Stimulated activated naive CD8-positive, alpha-beta T cell treated with anti-CD3 and anti-CD28 coated beads, Interleukin-15, amount 100 ng/mL, for 72 hours (primary cell): ENCODE data around the gene RC3H2.
"Not testable (repeated sequence)": the region's sequence is repeated elsewhere in the genome, so short reads cannot be mapped to it uniquely, and the experiment has no call there.

Experiments
- ATAC-seq: fragments of 150-1000 bp; cut with Tn5 transposase; 2 replicates; pipeline ENCODE4 v1.10.0; 2021; ENCODE audit warnings: mild to moderate bottlenecking, moderate library complexity
- DNase-seq, 2 donors: peaks; one replicate each; pipeline ENCODE4 v3.0.0; 2021 to 2022
- H3K27ac Mint-ChIP-seq, 2 donors: one replicate each; pipeline ENCODE4 v1.8.0; 2022; ENCODE audit warnings: mild to moderate bottlenecking in 2 of 2, mixed read lengths in 2 of 2, moderate library complexity in 2 of 2
- H3K27me3 Mint-ChIP-seq: one replicate; pipeline ENCODE4 v1.8.0; 2022; ENCODE audit warnings: mixed read lengths
- H3K4me1 Mint-ChIP-seq: one replicate; pipeline ENCODE4 v1.8.0; 2022; ENCODE audit warnings: mild to moderate bottlenecking, mixed read lengths
- H3K4me3 Mint-ChIP-seq, 2 donors: one replicate each; pipeline ENCODE4 v1.8.0; 2022; ENCODE audit warnings: mild to moderate bottlenecking in 2 of 2, mixed read lengths in 2 of 2, moderate library complexity in 1 of 2
- H3K9me3 Mint-ChIP-seq, 2 donors: one replicate each; pipeline ENCODE4 v1.8.0; 2022; ENCODE audit warnings: mixed read lengths in 2 of 2

The RC3H2 gene

GRCh38 chr9:122810306-122810946, 94.7 kb downstream of the RC3H2 start:
- Mint-ChIP-seq H3K9me3 (peaks cover 3 to 12% of the 10 kb centered on the region in 2 donors), H3K27me3 (no peaks in the 10 kb centered on the region), H3K4me3 (no peak overlapping the region), H3K27ac (no peak overlapping the region), H3K4me1 (peaks cover 22% of the 10 kb centered on the region)
- peak; percentile 53 for ATAC-seq
- peak; percentile 64 to 72 for DNase-seq

- not testable (repeated sequence) for H3K4me3 Mint-ChIP-seq, ATAC-seq, DNase-seq, H3K27ac Mint-ChIP-seq, H3K27me3 Mint-ChIP-seq
- Mint-ChIP-seq H3K9me3 (peaks cover 3 to 12% of the 10 kb centered on the region in 2 donors), H3K4me1 (peaks cover 20% of the 10 kb centered on the region)
Observed at GRCh38 chr9:122809261-122809660, 95.9 kb downstream of the RC3H2 start.

GRCh38 chr9:122808141-122808540, 97.0 kb downstream of the RC3H2 start:
- DNase-seq (peak in 1 of 2 donors; percentile 25), ATAC-seq (peak; percentile 59)
- Mint-ChIP-seq H3K9me3 (peaks cover 3 to 12% of the 10 kb centered on the region in 2 donors), H3K4me1 (peaks cover 20% of the 10 kb centered on the region), H3K27me3 (no peaks in the 10 kb centered on the region), H3K4me3 (no peak overlapping the region), H3K27ac (peak overlapping the region in 1 of 2 donors; percentile 35)

GRCh38 chr9:122807271-122807900, 97.8 kb downstream of the RC3H2 start:
- Mint-ChIP-seq H3K27me3 (no peaks in the 10 kb centered on the region), H3K4me1 (peaks cover 20% of the 10 kb centered on the region), H3K27ac (peak overlapping the region in 1 of 2 donors; percentile 75), H3K4me3 (peak overlapping the region in 1 of 2 donors; percentile 10), H3K9me3 (peaks cover 3 to 12% of the 10 kb centered on the region in 2 donors)
- peak; percentile 54 to 84 for DNase-seq
- ATAC-seq: peak; percentile 92

GRCh38 chr9:122806661-122807060, 98.5 kb downstream of the RC3H2 start:
- peaks cover 3 to 12% of the 10 kb centered on the region in 2 donors for H3K9me3 Mint-ChIP-seq
- ATAC-seq (peak; percentile 39), DNase-seq (peak in 1 of 2 donors; percentile 34)
- H3K4me1 Mint-ChIP-seq: peaks cover 20% of the 10 kb centered on the region
- no peak overlapping the region for H3K27ac Mint-ChIP-seq
- no peaks in the 10 kb centered on the region for H3K27me3 Mint-ChIP-seq
- no peak overlapping the region for H3K4me3 Mint-ChIP-seq

GRCh38 chr9:122800066-122801060, 104.8 kb downstream of the RC3H2 start, which contains the start of gene OR1K1:
OR1K1 (plus strand) TSS chr9:122800123; CDS start chr9:122800123, 0 bp downstream.
- H3K27me3 Mint-ChIP-seq: no peaks in the 10 kb centered on the region
- no peaks in the 10 kb centered on the region for H3K9me3 Mint-ChIP-seq
- ATAC-seq (no peak), DNase-seq (no peak)
- H3K4me1 Mint-ChIP-seq: no peaks in the 10 kb centered on the region
- H3K27ac Mint-ChIP-seq: no peak within 1 kb of the TSS
- H3K4me3 Mint-ChIP-seq: no peak within 1 kb of the TSS

GRCh38 chr9:122797316-122798063, 107.7 kb downstream of the RC3H2 start:
- Mint-ChIP-seq H3K4me3 (no peak overlapping the region), H3K27ac (no peak overlapping the region), H3K27me3 (no peaks in the 10 kb centered on the region), H3K4me1 (no peaks in the 10 kb centered on the region), H3K9me3 (no peaks in the 10 kb centered on the region)
- ATAC-seq: peak; percentile 35
- DNase-seq: no peak
